Gastrocnemius medialis (tissue), 4 donors: ENCODE measurements around the gene CFDP1. TPM values are rescaled to one million over a fixed set of nuclear protein-coding genes. Genes with fewer than 3 reads are reported as not detected.

ENCODE experiments used
- ATAC-seq, 2 donors: fragments of 150-250 bp; one replicate each; pipeline ENCODE4 v1.9.1; 2016
- DNase-seq, 2 donors: peaks; one replicate each; pipeline ENCODE4 v3.0.0-alpha.2; 2019
- H3K27ac ChIP-seq, 4 donors: fragments of 200-600 bp; sonication (generic); 1 replicate in 1 of 4; 2 replicates in 3 of 4; pipeline ENCODE4 v1.5.1; 2016 to 2018; ENCODE audit warnings: mild to moderate bottlenecking in 2 of 4, moderate library complexity in 1 of 4
- H3K27me3 ChIP-seq, 3 donors: fragments of 200-600 bp; sonication (generic) in 2 of 3; 1 replicate in 1 of 3; 2 replicates in 2 of 3; pipeline versions ENCODE4 v1.5.1 to v1.6.0; 2016 to 2019; ENCODE audit warnings: mild to moderate bottlenecking in 1 of 3, moderate library complexity in 1 of 3
- H3K36me3 ChIP-seq, 2 donors: fragments of 200-600 bp; sonication (generic) in 1 of 2; one replicate each; pipeline ENCODE4 v1.5.1; 2017 to 2018
- H3K4me1 ChIP-seq, 2 donors: fragments of 200-600 bp; sonication (generic) in 1 of 2; one replicate each; pipeline ENCODE4 v1.5.1; 2016 to 2017; ENCODE audit warnings: mild to moderate bottlenecking in 2 of 2
- H3K4me3 ChIP-seq, 4 donors: fragments of 200-600 bp; sonication (generic) in 3 of 4; 1 replicate in 1 of 4; 2 replicates in 3 of 4; pipeline ENCODE4 v1.5.1; 2016 to 2019; ENCODE audit warnings: mild to moderate bottlenecking in 2 of 4
- H3K9me3 ChIP-seq, 3 donors: fragments of 200-600 bp; sonication (generic) in 2 of 3; 1 replicate in 1 of 3; 2 replicates in 2 of 3; pipeline ENCODE4 v1.5.1; 2016 to 2019
- CTCF ChIP-seq, 5 experiments: fragments of 450-650 bp in 3 of 5; fragments of 200-600 bp in 2 of 5; sonication (generic) in 2 of 5; IDR thresholded peaks in 4 of 5; conservative IDR thresholded peaks in 1 of 5; 1 replicate in 4 of 5; 2 replicates in 1 of 5; pipeline ENCODE4 v1.5.1; 2016 to 2019; ENCODE audit warnings: antibody characterized with exemption in 5 of 5, mild to moderate bottlenecking in 3 of 5, moderate library complexity in 3 of 5
- POLR2A ChIP-seq, 2 donors: fragments of 450-650 bp; IDR thresholded peaks; one replicate each; pipeline ENCODE4 v1.6.1; 2017; ENCODE audit warnings: antibody characterized with exemption in 2 of 2, mild to moderate bottlenecking in 2 of 2, moderate library complexity in 2 of 2
- in situ Hi-C, 4 donors: fragments of 200-750 bp; cut with MboI; loops; one replicate each; pipeline versions ENCODE4 v1.15.0 to v1.8.0; 2017; ENCODE audit warnings: low sequenced_read_pairs in 4 of 4
- intact Hi-C: fragments of 100-400 bp; cut with DNase I; formaldehyde crosslinking; loops from one replicate; pipeline ENCODE4 v1.15.1; 2023; ENCODE audit warnings: low total_unique reads
- total RNA-seq, 4 donors: library from RNA; depleted of rRNA; stranded (reverse); fragments of >200 nt; gene quantifications; one replicate each; pipeline versions ENCODE4 v1.1.0 to v1.2.3, GENCODE V29; 2016

The CFDP1 gene
- total RNA-seq, 4 donors from 2014 or later: 20.4 to 28.6 (median 24.2) TPM

- no peaks in the 10 kb centered on the region for H3K36me3 ChIP-seq
- no peaks in the 10 kb centered on the region for H3K9me3 ChIP-seq
- H3K4me1 ChIP-seq: peaks cover 0 to 4% of the 10 kb centered on the region in 2 donors
- in situ Hi-C loops (loop anchor here in 1 of 4 donors (25.0 kb wide), 1 partner anchor 391 kb away; the partner anchor contains the start of genes WDR59 and ZNRF1), intact Hi-C loops (no loop called here)
- no peak for ATAC-seq
- H3K27ac ChIP-seq: no peak overlapping the region
- TF ChIP-seq POLR2A (IDR thresholded peaks at IDR 0.05): no peak
- no peak for TF ChIP-seq CTCF (IDR thresholded peaks at IDR 0.05 in 4 of 5, conservative IDR thresholded peaks at IDR 0.05 in 1 of 5)
- no peak for DNase-seq
- no peaks in the 10 kb centered on the region for H3K27me3 ChIP-seq
- no peak overlapping the region for H3K4me3 ChIP-seq
Measured at GRCh38 chr16:75378616-75379015, 54.7 kb downstream of the CFDP1 start.

- intact Hi-C loops: no loop called here
- H3K27ac ChIP-seq: no peak overlapping the region
Measured at GRCh38 chr16:75377729-75378386, 55.4 kb downstream of the CFDP1 start.

GRCh38 chr16:75376475-75377161 is 56.7 kb downstream of the CFDP1 start:
- no peak overlapping the region for H3K4me3 ChIP-seq
- TF ChIP-seq CTCF (IDR thresholded peaks at IDR 0.05 in 4 of 5, conservative IDR thresholded peaks at IDR 0.05 in 1 of 5): no peak
- no peak for TF ChIP-seq POLR2A (IDR thresholded peaks at IDR 0.05)
- H3K36me3 ChIP-seq: no peaks in the 10 kb centered on the region
- in situ Hi-C loops (loop anchor here in 1 of 4 donors (25.0 kb wide), 1 partner anchor 389 kb away; the partner anchor contains the start of genes WDR59 and ZNRF1), intact Hi-C loops (no loop called here)
- peaks cover 0 to 4% of the 10 kb centered on the region in 2 donors for H3K4me1 ChIP-seq
- ATAC-seq (no peak), DNase-seq (no peak)
- no peaks in the 10 kb centered on the region for H3K9me3 ChIP-seq
- H3K27ac ChIP-seq: no peak overlapping the region
- no peaks in the 10 kb centered on the region for H3K27me3 ChIP-seq

More at GRCh38 chr16:75377729-75378386, 55.4 kb downstream of the CFDP1 start:
- in situ Hi-C loops: loop anchor here in 1 of 4 donors (25.0 kb wide), 1 partner anchor 391 kb away; the partner anchor contains the start of genes WDR59 and ZNRF1
- no peak for ATAC-seq
- H3K4me1 ChIP-seq: peaks cover 0 to 4% of the 10 kb centered on the region in 2 donors
- no peaks in the 10 kb centered on the region for H3K27me3 ChIP-seq
- no peaks in the 10 kb centered on the region for H3K9me3 ChIP-seq
- no peaks in the 10 kb centered on the region for H3K36me3 ChIP-seq
- TF ChIP-seq CTCF (IDR thresholded peaks at IDR 0.05 in 4 of 5, conservative IDR thresholded peaks at IDR 0.05 in 1 of 5) (no peak), POLR2A (IDR thresholded peaks at IDR 0.05) (no peak)
- DNase-seq: no peak
- no peak overlapping the region for H3K4me3 ChIP-seq

GRCh38 chr16:75374388-75374787 is 58.9 kb downstream of the CFDP1 start:
- H3K4me3 ChIP-seq: no peak overlapping the region
- no peaks in the 10 kb centered on the region for H3K27me3 ChIP-seq
- intact Hi-C loops: no loop called here
- no peak for ATAC-seq
- H3K4me1 ChIP-seq: no peaks in the 10 kb centered on the region
- no peak for DNase-seq
- TF ChIP-seq CTCF (IDR thresholded peaks at IDR 0.05 in 4 of 5, conservative IDR thresholded peaks at IDR 0.05 in 1 of 5) (no peak), POLR2A (IDR thresholded peaks at IDR 0.05) (no peak)
- H3K36me3 ChIP-seq: no peaks in the 10 kb centered on the region
- in situ Hi-C loops: no loop called here
- H3K9me3 ChIP-seq: no peaks in the 10 kb centered on the region
- no peak overlapping the region for H3K27ac ChIP-seq
